Natural killer cell (primary cell): ENCODE data around the gene SAG. TPM values are rescaled to one million over a fixed set of nuclear protein-coding genes. Genes with fewer than 3 reads are reported as not detected.
A peak's percentile ranks its signal among the peaks of the same experiment; 100 is the strongest.

Experiments
- ATAC-seq, 3 donors: fragments of 150-1000 bp in 2 of 3; fragments of 200-7000 bp in 1 of 3; cut with Tn5 transposase; 1 replicate in 1 of 3; 2 replicates in 2 of 3; pipeline ENCODE4 v1.10.0; 2021; ENCODE audit warnings: mild to moderate bottlenecking in 2 of 3, moderate library complexity in 2 of 3
- DNase-seq, 2 donors: peaks; one replicate each; pipeline versions ENCODE4 v3.0.0 to v3.0.0-alpha.2; 2013 to 2021; ENCODE audit warnings: mixed read lengths in 1 of 2
- H3K27ac ChIP-seq: one replicate; pipeline ENCODE4 v1.5.1; 2013; ENCODE audit warnings: mild to moderate bottlenecking, low read length
- H3K27me3 ChIP-seq: one replicate; pipeline ENCODE4 v1.6.1; 2013; ENCODE audit warnings: low read length; ENCODE audit not compliant: control insufficient read depth, insufficient read depth
- H3K36me3 ChIP-seq: one replicate; pipeline ENCODE4 v1.6.1; 2013; ENCODE audit warnings: low read length; ENCODE audit not compliant: control insufficient read depth, insufficient read depth
- H3K4me1 ChIP-seq: one replicate; pipeline ENCODE4 v1.6.1; 2013; ENCODE audit warnings: low read length; ENCODE audit not compliant: control insufficient read depth, insufficient read depth
- H3K4me3 ChIP-seq: one replicate; pipeline ENCODE4 v1.5.1; 2013; ENCODE audit warnings: low read length
- H3K9me3 ChIP-seq: one replicate; pipeline ENCODE4 v1.6.1; 2013; ENCODE audit warnings: low read length; ENCODE audit not compliant: control insufficient read depth, insufficient read depth
- H3K27ac Mint-ChIP-seq, 2 donors: one replicate each; pipeline ENCODE4 v1.8.0; 2022; ENCODE audit warnings: mild to moderate bottlenecking in 2 of 2, mixed read lengths in 2 of 2, moderate library complexity in 1 of 2
- H3K27me3 Mint-ChIP-seq, 2 donors: one replicate each; pipeline ENCODE4 v1.8.0; 2022; ENCODE audit warnings: low read depth in 2 of 2, mixed read lengths in 2 of 2
- H3K36me3 Mint-ChIP-seq: one replicate; pipeline ENCODE4 v1.8.0; 2022; ENCODE audit warnings: mixed read lengths
- H3K4me1 Mint-ChIP-seq, 2 donors: one replicate each; pipeline ENCODE4 v1.8.0; 2022; ENCODE audit warnings: mixed read lengths in 2 of 2
- H3K4me3 Mint-ChIP-seq: one replicate; pipeline ENCODE4 v1.8.0; 2022; ENCODE audit warnings: mild to moderate bottlenecking, moderate library complexity, mixed read lengths
- H3K9me3 Mint-ChIP-seq, 2 donors: one replicate each; pipeline ENCODE4 v1.8.0; 2022; ENCODE audit warnings: mixed read lengths in 2 of 2
- CTCF ChIP-seq: fragments of 200-600 bp; IDR thresholded peaks from one replicate; pipeline ENCODE4 v1.8.0; 2022; ENCODE audit warnings: antibody characterized with exemption
- WGBS: methylation state at CpG from one replicate; pipeline ENCODE4 v1.1.7; 2013; ENCODE audit warnings: missing lambda C conversion rate; ENCODE audit not compliant: insufficient coverage; 5-methylcytosine and 5-hydroxymethylcytosine counted together
- intact Hi-C: fragments of 100-400 bp; cut with micrococcal nuclease; formaldehyde crosslinking; loops from one replicate; pipeline ENCODE4 v1.14.2; 2022
- total RNA-seq, 4 donors: library from RNA; stranded (reverse); fragments of 120-200 nt in 1 of 4; gene quantifications; one replicate each; pipeline versions ENCODE4 v1.2.3 to v1.2.4, GENCODE V29; 2013 to 2022

The SAG gene
- total RNA-seq, 3 donors from 2014 or later (not counting 1 experiment from before 2014, with no cell fraction given): 0.11 to 0.33 (median 0.12) TPM

- TF ChIP-seq CTCF: no peak
- H3K4me3 Mint-ChIP-seq: no peak overlapping the region
- no peak overlapping the region for H3K27ac ChIP-seq
- H3K36me3 ChIP-seq: no peaks in the 10 kb centered on the region
- H3K27me3 Mint-ChIP-seq: no peaks in the 10 kb centered on the region
- ATAC-seq: no peak
- H3K4me1 ChIP-seq: peaks cover 15% of the 10 kb centered on the region
- no peak overlapping the region for H3K27ac Mint-ChIP-seq
- H3K9me3 Mint-ChIP-seq: no peaks in the 10 kb centered on the region
- 94% methylated on average over 8 of the region's 8 CpGs for WGBS
- H3K36me3 Mint-ChIP-seq: no peaks in the 10 kb centered on the region
- peaks cover 16 to 20% of the 10 kb centered on the region in 2 donors for H3K4me1 Mint-ChIP-seq
- intact Hi-C loops: no loop called here
- no peak for DNase-seq
- no peaks in the 10 kb centered on the region for H3K27me3 ChIP-seq
- no peak overlapping the region for H3K4me3 ChIP-seq
- no peaks in the 10 kb centered on the region for H3K9me3 ChIP-seq
Measured at GRCh38 chr2:233323851-233324250, 16.2 kb downstream of the SAG start.

- H3K4me1 Mint-ChIP-seq: peaks cover 16 to 33% of the 10 kb centered on the region in 2 donors
- DNase-seq: no peak
- Histone ChIP-seq H3K27ac (no peak overlapping the region), H3K36me3 (no peaks in the 10 kb centered on the region), H3K4me3 (no peak overlapping the region), H3K9me3 (no peaks in the 10 kb centered on the region), H3K4me1 (peaks cover 21% of the 10 kb centered on the region), H3K27me3 (no peaks in the 10 kb centered on the region)
- no peaks in the 10 kb centered on the region for H3K36me3 Mint-ChIP-seq
- H3K4me3 Mint-ChIP-seq: no peak overlapping the region
- H3K9me3 Mint-ChIP-seq: no peaks in the 10 kb centered on the region
- no peak overlapping the region for H3K27ac Mint-ChIP-seq
- H3K27me3 Mint-ChIP-seq: no peaks in the 10 kb centered on the region
- intact Hi-C loops: no loop called here
- no peak for ATAC-seq
- TF ChIP-seq CTCF: no peak
- WGBS: 89% methylated on average over 4 of the region's 4 CpGs
Measured at GRCh38 chr2:233325256-233325655, 17.6 kb downstream of the SAG start.

- DNase-seq (no peak), ATAC-seq (no peak)
- H3K4me3 ChIP-seq: no peak overlapping the region
- Mint-ChIP-seq H3K27me3 (no peaks in the 10 kb centered on the region), H3K4me3 (no peak overlapping the region), H3K36me3 (no peaks in the 10 kb centered on the region), H3K9me3 (no peaks in the 10 kb centered on the region), H3K4me1 (peaks cover 16 to 37% of the 10 kb centered on the region in 2 donors), H3K27ac (no peak overlapping the region)
- intact Hi-C loops: no loop called here
- no peak for TF ChIP-seq CTCF
- H3K27me3 ChIP-seq: no peaks in the 10 kb centered on the region
- no peaks in the 10 kb centered on the region for H3K9me3 ChIP-seq
- H3K36me3 ChIP-seq: no peaks in the 10 kb centered on the region
- WGBS: 81% methylated on average over 10 of the region's 10 CpGs
- H3K27ac ChIP-seq: no peak overlapping the region
- peaks cover 27% of the 10 kb centered on the region for H3K4me1 ChIP-seq
Measured at GRCh38 chr2:233325814-233326213, 18.2 kb downstream of the SAG start.

GRCh38 chr2:233326500-233326899 is 18.9 kb downstream of the SAG start:
- peaks cover 18 to 40% of the 10 kb centered on the region in 2 donors for H3K4me1 Mint-ChIP-seq
- TF ChIP-seq CTCF: no peak
- 91% methylated on average over 8 of the region's 8 CpGs for WGBS

More at GRCh38 chr2:233326500-233326899, 18.9 kb downstream of the SAG start:
- intact Hi-C loops: no loop called here
- H3K27ac Mint-ChIP-seq: peak overlapping the region in 1 of 2 donors; percentile 24
- H3K27me3 Mint-ChIP-seq: no peaks in the 10 kb centered on the region
- no peaks in the 10 kb centered on the region for H3K36me3 Mint-ChIP-seq
- no peak overlapping the region for H3K4me3 Mint-ChIP-seq
- Histone ChIP-seq H3K27ac (no peak overlapping the region), H3K4me1 (peaks cover 32% of the 10 kb centered on the region), H3K9me3 (no peaks in the 10 kb centered on the region), H3K36me3 (no peaks in the 10 kb centered on the region), H3K4me3 (no peak overlapping the region), H3K27me3 (no peaks in the 10 kb centered on the region)
- ATAC-seq (no peak), DNase-seq (no peak)
- H3K9me3 Mint-ChIP-seq: no peaks in the 10 kb centered on the region
